RWPE1 (cell line): ENCODE results near the gene MAGI1.

ENCODE experiments used
- CTCF ChIA-PET: fragments of 350-600 bp; sonication (Branson Sonifier 250); formaldehyde crosslinking; extraction: SDS; loops from one replicate; lab custom pipeline; 2021; lab: Yijun Ruan, JAX
- POLR2A ChIA-PET: fragments of 400-600 bp; formaldehyde crosslinking; extraction: SDS; loops from one replicate; lab custom pipeline; 2020; ENCODE audit warnings: antibody characterized with exemption; ENCODE audit not compliant: low non-redundant PET; lab: Yijun Ruan, JAX
- DNase-seq: peaks from one replicate; pipeline ENCODE4 v3.0.0; 2012; ENCODE audit warnings: low spot score
- H3K27ac ChIP-seq: fragments of 450-650 bp; 2 replicates; pipeline ENCODE4 v1.5.1; 2017
- TF ChIP-seq, protein P1 (sequence below): fragments of 450-650 bp; conservative IDR thresholded peaks from 2 replicates; pipeline ENCODE4 v1.5.1; 2017; ENCODE audit warnings: low read depth, mild to moderate bottlenecking

Gene MAGI1

DNA sequence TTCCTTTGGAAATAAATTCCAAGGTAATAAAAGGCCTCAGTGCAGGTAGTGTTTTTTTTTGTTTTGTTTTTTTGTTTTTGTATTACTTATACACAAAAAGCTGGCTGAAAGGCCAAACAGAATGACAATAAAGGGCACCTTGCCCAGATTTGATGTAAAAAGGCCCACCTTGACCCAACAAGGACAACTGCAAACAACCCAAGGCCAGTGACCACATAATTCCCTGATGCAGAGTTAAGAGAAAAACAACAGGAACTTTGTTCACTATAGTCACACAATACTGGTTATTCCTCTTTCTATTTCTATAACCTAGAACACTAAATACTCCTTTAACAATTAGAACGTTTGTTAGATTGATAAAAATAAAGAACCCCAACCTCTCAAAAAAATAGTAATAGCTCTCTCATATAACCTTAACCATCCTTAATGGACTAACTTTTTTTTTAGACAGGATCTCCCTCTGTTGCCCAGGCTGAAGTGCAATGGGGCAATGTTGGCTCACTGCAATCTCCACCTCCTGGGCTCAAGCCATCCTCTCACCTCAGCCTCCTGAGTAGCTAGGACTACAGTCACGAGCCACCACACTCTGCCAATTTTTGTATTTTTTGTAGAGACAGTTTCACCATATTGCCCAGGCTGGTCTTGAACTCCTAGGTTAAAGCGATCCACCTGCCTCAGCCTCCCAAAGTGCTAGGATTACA is 113.3 kb downstream of the MAGI1 start:
- TF ChIP-seq, protein P1, sequence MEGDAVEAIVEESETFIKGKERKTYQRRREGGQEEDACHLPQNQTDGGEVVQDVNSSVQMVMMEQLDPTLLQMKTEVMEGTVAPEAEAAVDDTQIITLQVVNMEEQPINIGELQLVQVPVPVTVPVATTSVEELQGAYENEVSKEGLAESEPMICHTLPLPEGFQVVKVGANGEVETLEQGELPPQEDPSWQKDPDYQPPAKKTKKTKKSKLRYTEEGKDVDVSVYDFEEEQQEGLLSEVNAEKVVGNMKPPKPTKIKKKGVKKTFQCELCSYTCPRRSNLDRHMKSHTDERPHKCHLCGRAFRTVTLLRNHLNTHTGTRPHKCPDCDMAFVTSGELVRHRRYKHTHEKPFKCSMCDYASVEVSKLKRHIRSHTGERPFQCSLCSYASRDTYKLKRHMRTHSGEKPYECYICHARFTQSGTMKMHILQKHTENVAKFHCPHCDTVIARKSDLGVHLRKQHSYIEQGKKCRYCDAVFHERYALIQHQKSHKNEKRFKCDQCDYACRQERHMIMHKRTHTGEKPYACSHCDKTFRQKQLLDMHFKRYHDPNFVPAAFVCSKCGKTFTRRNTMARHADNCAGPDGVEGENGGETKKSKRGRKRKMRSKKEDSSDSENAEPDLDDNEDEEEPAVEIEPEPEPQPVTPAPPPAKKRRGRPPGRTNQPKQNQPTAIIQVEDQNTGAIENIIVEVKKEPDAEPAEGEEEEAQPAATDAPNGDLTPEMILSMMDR: no peak
- CTCF ChIA-PET: no interaction called here
- DNase-seq: no peak
- POLR2A ChIA-PET: no interaction called here
- H3K27ac ChIP-seq: no peak overlapping the region

DNA sequence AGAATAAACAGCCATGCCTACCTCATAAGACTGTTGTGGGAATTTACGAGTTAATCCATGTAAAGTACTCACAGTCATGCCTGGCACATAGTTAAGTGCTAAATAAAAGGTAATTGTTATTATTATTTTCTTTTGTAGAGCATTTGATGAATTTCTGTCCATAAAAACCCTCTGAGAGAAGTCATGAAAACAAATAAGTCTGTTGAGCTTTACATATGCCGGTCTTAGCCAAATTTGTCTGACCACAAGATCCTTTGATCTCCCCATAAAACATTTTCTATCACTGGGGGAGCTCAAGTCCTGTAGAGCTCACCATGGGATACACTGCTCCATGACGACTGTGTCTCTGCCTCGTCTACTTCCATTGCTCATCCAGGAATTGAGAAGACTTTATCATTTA is 114.0 kb downstream of the MAGI1 start:
- ChIA-PET POLR2A (no interaction called here), CTCF (no interaction called here)
- no peak overlapping the region for H3K27ac ChIP-seq
- no peak for DNase-seq
- TF ChIP-seq, protein P1: no peak

DNA sequence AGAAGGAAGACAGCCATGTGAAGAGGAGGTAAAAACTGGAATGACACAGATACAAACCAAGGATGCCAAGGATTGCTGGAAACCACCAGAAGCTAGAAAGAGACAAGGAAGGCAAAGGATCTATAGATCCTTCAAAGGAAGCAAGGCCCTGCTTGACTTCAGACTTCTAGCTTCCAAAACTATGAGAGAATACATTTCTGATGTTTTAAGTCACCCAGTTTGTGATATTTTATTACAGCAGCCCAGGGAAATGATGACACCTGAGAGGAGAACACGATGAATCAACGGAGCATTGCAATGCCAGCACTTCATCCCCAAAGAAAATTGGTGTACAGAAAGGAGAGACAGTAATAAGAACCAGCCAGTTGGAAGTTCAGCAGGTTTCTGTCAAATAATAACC is 116.3 kb downstream of the MAGI1 start:
- ChIA-PET POLR2A (no interaction called here), CTCF (no interaction called here)
- TF ChIP-seq, protein P1: no peak
- no peak overlapping the region for H3K27ac ChIP-seq
- no peak for DNase-seq

DNA sequence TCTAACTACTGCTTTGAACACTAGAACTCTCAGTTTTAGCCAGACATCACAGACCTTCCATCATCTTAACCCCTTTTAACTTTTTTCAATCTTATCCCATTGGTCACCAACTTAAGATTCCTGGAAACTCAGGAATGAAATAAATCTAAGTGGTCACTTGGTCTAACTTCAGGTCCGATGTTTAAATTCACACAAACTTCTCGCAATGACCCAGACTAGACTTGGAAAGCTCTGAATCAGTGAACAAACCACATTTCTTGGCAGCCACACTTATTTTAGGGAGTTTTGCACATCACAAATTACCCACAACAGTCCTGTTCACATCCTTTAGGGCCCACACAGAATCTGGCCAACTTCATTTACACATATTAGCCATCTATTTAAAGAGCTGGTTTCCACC is 118.9 kb downstream of the MAGI1 start:
- TF ChIP-seq, protein P1: no peak
- no peak for DNase-seq
- ChIA-PET POLR2A (no interaction called here), CTCF (no interaction called here)
- no peak overlapping the region for H3K27ac ChIP-seq

DNA sequence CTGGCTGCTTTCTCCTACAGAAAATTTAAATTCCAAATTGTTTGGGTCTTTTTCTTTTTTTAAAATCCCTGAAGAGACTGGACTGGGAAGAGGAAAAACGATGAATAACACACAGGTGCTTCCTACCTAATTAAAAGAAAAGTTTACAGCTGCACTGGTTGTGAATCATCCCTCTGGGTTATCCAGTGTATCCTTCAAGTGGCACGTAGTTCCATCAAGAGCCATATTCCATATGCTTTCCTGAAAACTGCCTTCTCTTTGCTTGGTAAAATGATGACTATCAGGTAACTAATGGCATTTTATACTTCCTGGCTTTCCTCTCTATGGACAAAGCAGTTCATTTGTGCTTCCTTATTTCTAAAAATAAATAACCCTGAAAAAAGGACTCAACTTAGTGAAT is 123.2 kb downstream of the MAGI1 start:
- DNase-seq: no peak
- CTCF ChIA-PET: no interaction called here
- TF ChIP-seq, protein P1: no peak
- H3K27ac ChIP-seq: no peak overlapping the region
- POLR2A ChIA-PET: no interaction called here

DNA sequence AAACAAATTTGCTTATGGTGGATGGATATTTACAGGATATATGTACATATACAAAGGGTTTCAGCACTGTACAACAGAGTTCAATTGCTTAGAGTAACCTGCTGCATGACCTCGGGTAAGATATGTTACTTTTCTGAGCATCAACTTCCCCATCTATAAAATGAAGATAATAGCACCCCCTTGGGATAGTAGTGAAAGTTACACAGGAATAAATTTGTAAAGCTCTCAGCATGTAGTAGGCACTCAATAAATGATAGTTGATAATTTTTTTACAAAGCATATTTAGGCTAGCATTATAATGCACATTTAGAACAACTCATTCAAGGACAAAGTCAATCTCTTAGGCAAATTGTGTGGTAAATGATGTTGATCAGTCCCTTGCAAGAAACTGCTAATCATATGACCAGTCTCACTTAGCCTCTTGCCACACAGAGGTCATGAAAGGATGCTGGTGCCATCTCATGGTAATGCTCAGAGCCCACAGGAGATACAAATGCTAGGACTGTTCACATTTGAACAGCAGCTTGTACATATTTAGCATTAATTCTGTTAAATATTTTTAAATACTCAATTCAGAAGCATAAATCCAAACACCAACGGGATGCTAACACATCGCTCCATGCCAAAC is 123.9 kb downstream of the MAGI1 start:
- TF ChIP-seq, protein P1: no peak
- CTCF ChIA-PET: interaction anchor here (0.7 kb wide), 1 partner anchor 54 kb away, joined by 3 read pairs; no protein-coding TSS in a partner anchor
- H3K27ac ChIP-seq: no peak overlapping the region
- DNase-seq: no peak
- POLR2A ChIA-PET: no interaction called here
